B cell (primary cell): ENCODE measurements around the gene MRPS23. TPM values are rescaled to one million over a fixed set of nuclear protein-coding genes. Genes with fewer than 3 reads are reported as not detected.

ENCODE experiments used
- ATAC-seq: fragments of 200-7000 bp; cut with Tn5 transposase; one replicate; pipeline ENCODE4 v1.10.0; 2021; ENCODE audit warnings: low read depth, mild to moderate bottlenecking, moderate number of reproducible peaks, moderate library complexity
- CTCF ChIA-PET: fragments of 350-600 bp; sonication (Branson Sonifier 250); formaldehyde crosslinking; loops from one replicate; lab custom pipeline; 2021; ENCODE audit warnings: antibody characterized with exemption, inconsistent platforms; lab: Charles Lee
- POLR2A ChIA-PET: fragments of 350-600 bp; sonication (Branson Sonifier 250); formaldehyde crosslinking; loops from one replicate; lab custom pipeline; 2021; ENCODE audit warnings: antibody characterized with exemption; lab: Charles Lee
- DNase-seq: peaks from one replicate; pipeline ENCODE4 v3.0.0; 2013
- H2AFZ ChIP-seq: 2 replicates; pipeline ENCODE4 v1.6.1; 2012; ENCODE audit warnings: mild to moderate bottlenecking, low read depth, low read length; ENCODE audit not compliant: insufficient read depth, poor library complexity, severe bottlenecking
- H3K27ac ChIP-seq, 2 donors: 1 replicate in 1 of 2; 2 replicates in 1 of 2; pipeline ENCODE4 v1.5.1; 2012 to 2013; ENCODE audit warnings: low read length in 2 of 2, mild to moderate bottlenecking in 2 of 2, moderate library complexity in 1 of 2
- H3K27me3 ChIP-seq, 4 experiments: fragments of 200-600 bp in 1 of 4; sonication (generic) in 1 of 4; replicated peaks in 1 of 4; 1 replicate in 2 of 4; 2 replicates in 2 of 4; pipeline versions ENCODE4 v1.6.1 to v1.7.0; 2013 to 2016; ENCODE audit warnings: low read length in 3 of 4, mild to moderate bottlenecking in 2 of 4, mixed read lengths in 1 of 4, moderate library complexity in 1 of 4; ENCODE audit not compliant: insufficient read depth in 4 of 4, control insufficient read depth in 3 of 4; ENCODE audit errors: control extremely low read depth in 1 of 4
- H3K36me3 ChIP-seq, 2 experiments: replicated peaks in 1 of 2; 1 replicate in 1 of 2; 2 replicates in 1 of 2; pipeline versions ENCODE4 v1.6.1 to v1.7.1; 2013; ENCODE audit warnings: low read length in 1 of 2; ENCODE audit not compliant: insufficient read depth in 2 of 2, control insufficient read depth in 1 of 2; ENCODE audit errors: control extremely low read depth in 1 of 2, extremely low read depth in 1 of 2
- H3K4me1 ChIP-seq, 2 donors: fragments of 200-600 bp in 1 of 2; sonication (generic) in 1 of 2; 1 replicate in 1 of 2; 2 replicates in 1 of 2; pipeline versions ENCODE4 v1.5.1 to v1.6.1; 2013 to 2017; ENCODE audit warnings: low read length in 2 of 2; ENCODE audit not compliant: control insufficient read depth in 2 of 2, insufficient read depth in 2 of 2
- H3K4me2 ChIP-seq: replicated peaks from 2 replicates; pipeline ENCODE3; 2012; ENCODE audit warnings: mild to moderate bottlenecking, low read depth, low read length; ENCODE audit not compliant: poor library complexity, severe bottlenecking
- H3K4me3 ChIP-seq, 5 experiments: fragments of 200-600 bp in 1 of 5; sonication (generic) in 1 of 5; 1 replicate in 3 of 5; 2 replicates in 2 of 5; pipeline versions ENCODE4 v1.5.1 to v1.7.0; 2011 to 2016; ENCODE audit warnings: low read length in 4 of 5, mild to moderate bottlenecking in 4 of 5, low read depth in 2 of 5, control low read depth in 1 of 5, moderate library complexity in 1 of 5; ENCODE audit not compliant: insufficient read depth in 1 of 5; ENCODE audit errors: control extremely low read depth in 1 of 5, extremely low read depth in 1 of 5
- H3K79me2 ChIP-seq: fragments of 200-600 bp; sonication (generic); one replicate; pipeline ENCODE4 v1.6.0; 2016; ENCODE audit warnings: low read length; ENCODE audit not compliant: control insufficient read depth, insufficient read depth
- H3K9ac ChIP-seq: fragments of 200-600 bp; sonication (generic); 2 replicates; pipeline ENCODE4 v1.6.1; 2017; ENCODE audit warnings: mild to moderate bottlenecking, low read length, moderate library complexity
- H3K9me3 ChIP-seq, 3 donors: one replicate each; pipeline versions ENCODE4 v1.6.1 to v1.7.1; 2013; ENCODE audit warnings: low read length in 2 of 3; ENCODE audit not compliant: control insufficient read depth in 2 of 3, insufficient read depth in 1 of 3; ENCODE audit errors: control extremely low read depth in 1 of 3
- H4K20me1 ChIP-seq: 2 replicates; pipeline ENCODE4 v1.6.0; 2012; ENCODE audit warnings: mild to moderate bottlenecking, low read length; ENCODE audit not compliant: insufficient read depth, control insufficient read depth, poor library complexity, severe bottlenecking
- H3K27ac Mint-ChIP-seq: one replicate; pipeline ENCODE4 v1.8.0; 2021; ENCODE audit warnings: mixed read lengths
- H3K27me3 Mint-ChIP-seq: one replicate; pipeline ENCODE4 v1.8.0; 2021; ENCODE audit warnings: mixed read lengths
- H3K4me1 Mint-ChIP-seq: one replicate; pipeline ENCODE4 v1.8.0; 2021; ENCODE audit warnings: mixed read lengths
- H3K4me3 Mint-ChIP-seq: one replicate; pipeline ENCODE4 v1.8.0; 2021; ENCODE audit warnings: mixed read lengths
- H3K9me3 Mint-ChIP-seq: one replicate; pipeline ENCODE4 v1.8.0; 2022; ENCODE audit warnings: mixed read lengths; ENCODE audit not compliant: insufficient read depth
- CTCF ChIP-seq: fragments of 200-600 bp; IDR thresholded peaks from one replicate; pipeline ENCODE4 v1.8.0; 2022; ENCODE audit warnings: antibody characterized with exemption, mild to moderate bottlenecking
- EZH2 ChIP-seq: IDR thresholded peaks from 2 replicates; pipeline ENCODE4 v1.6.1; 2012; ENCODE audit warnings: borderline replicate concordance, low read depth, mild to moderate bottlenecking, moderate library complexity, low read length; ENCODE audit not compliant: insufficient read depth, poor library complexity, severe bottlenecking
- WGBS: methylation state at CpG from one replicate; pipeline ENCODE4 v1.1.5; 2013; ENCODE audit warnings: missing lambda C conversion rate; ENCODE audit not compliant: insufficient coverage; 5-methylcytosine and 5-hydroxymethylcytosine counted together
- intact Hi-C: fragments of 100-400 bp; cut with micrococcal nuclease; formaldehyde crosslinking; loops from one replicate; pipeline ENCODE4 v1.10.0; 2022
- polyA plus RNA-seq: library from polyadenylated mRNA; depleted of rRNA; stranded (reverse); fragments of >200 nt; gene quantifications from 2 replicates; pipeline ENCODE4 v1.2.3, GENCODE V29; 2012
- total RNA-seq, 2 donors: library from RNA; stranded (reverse); fragments of 120-200 nt in 1 of 2; gene quantifications; 1 replicate in 1 of 2; 2 replicates in 1 of 2; pipeline versions ENCODE4 v1.2.3 to v1.2.4, GENCODE V29; 2013 to 2022

Gene MRPS23
- total and polyA plus RNA-seq, 2 donors (not counting 1 experiment from before 2014, with no cell fraction given), result 10.3 to 25.4 TPM

- Histone ChIP-seq H3K36me3 (no peaks in the 10 kb centered on the region), H3K9ac (no peak overlapping the region), H3K4me3 (no peak overlapping the region), H3K4me1 (peaks cover 45 to 47% of the 10 kb centered on the region in 2 donors), H3K27ac (no peak overlapping the region), H3K27me3 (peaks cover 0 to 62% (median 32%) of the 10 kb centered on the region in 4 experiments), H3K9me3 (peaks cover 0 to 15% (median 0%) of the 10 kb centered on the region in 3 donors), H3K79me2 (no peaks in the 10 kb centered on the region), H3K4me2 (no peak overlapping the region), H2AFZ (no peak overlapping the region), H4K20me1 (no peaks in the 10 kb centered on the region)
- POLR2A ChIA-PET, result no interaction called here
- intact Hi-C loops, result no loop called here
- WGBS, result 94% methylated on average over 7 of the region's 8 CpGs
- TF ChIP-seq CTCF (no peak), EZH2 (no peak)
- H3K9me3 Mint-ChIP-seq, result no peaks in the 10 kb centered on the region
- H3K4me1 Mint-ChIP-seq, result peaks cover 40% of the 10 kb centered on the region
- no peak for DNase-seq
- peaks cover 48% of the 10 kb centered on the region for H3K27me3 Mint-ChIP-seq
- H3K27ac Mint-ChIP-seq, result no peak overlapping the region
- CTCF ChIA-PET, result interaction anchor here (0.6 to 5.9 kb wide), 2 partner anchors 8 to 12 kb away, joined by 3 to 57 read pairs; no protein-coding TSS in a partner anchor
- no peak for ATAC-seq
- no peak overlapping the region for H3K4me3 Mint-ChIP-seq
These were observed 22.0 kb upstream of the MRPS23 start for GRCh38 chr17:57871863-57872262.

GRCh38 chr17:57871155-57871554 is 21.3 kb upstream of the MRPS23 start:
- peaks cover 0 to 15% (median 0%) of the 10 kb centered on the region in 3 donors for H3K9me3 ChIP-seq
- Mint-ChIP-seq H3K4me3 (no peak overlapping the region), H3K27ac (no peak overlapping the region), H3K27me3 (peaks cover 41% of the 10 kb centered on the region), H3K9me3 (no peaks in the 10 kb centered on the region), H3K4me1 (peaks cover 40% of the 10 kb centered on the region)
- H3K36me3 ChIP-seq, result no peaks in the 10 kb centered on the region
- no peak overlapping the region for H2AFZ ChIP-seq
- H4K20me1 ChIP-seq, result no peaks in the 10 kb centered on the region
- ChIA-PET CTCF (interaction anchor here (1.5 to 5.9 kb wide), 4 partner anchors 12 to 128 kb away, joined by 4 to 57 read pairs (median 8); no protein-coding TSS in a partner anchor), POLR2A (no interaction called here)
- H3K4me2 ChIP-seq, result no peak overlapping the region
- H3K4me3 ChIP-seq, result no peak overlapping the region
- H3K79me2 ChIP-seq, result no peaks in the 10 kb centered on the region
- WGBS, result 93% methylated on average over 7 of the region's 7 CpGs
- DNase-seq (no peak), ATAC-seq (no peak)
- no peak overlapping the region for H3K9ac ChIP-seq
- peaks cover 0 to 55% (median 29%) of the 10 kb centered on the region in 4 experiments for H3K27me3 ChIP-seq
- intact Hi-C loops, result no loop called here
- H3K4me1 ChIP-seq, result peaks cover 45 to 47% of the 10 kb centered on the region in 2 donors
- no peak overlapping the region for H3K27ac ChIP-seq
- no peak for TF ChIP-seq CTCF
- TF ChIP-seq EZH2, result no peak
